IMR-90 (cell line): ENCODE results near the gene WRAP53. TPM values are rescaled to one million over a fixed set of nuclear protein-coding genes. Genes with fewer than 3 reads are reported as not detected.

ENCODE experiments used
- ATAC-seq: fragments of 200-7000 bp; cut with Tn5 transposase; 2 replicates; pipeline ENCODE4 v1.9.1; 2020; ENCODE audit warnings: low read depth, mild to moderate bottlenecking, moderate library complexity
- BruUV-seq: library from RNA; stranded (reverse); fragments of 400-500 nt; replicated peaks from 2 replicates; lab custom pipeline; 2021; lab: Mats Ljungman, UMichigan
- CTCF ChIA-PET: fragments of 300-600 bp; formaldehyde crosslinking; extraction: SDS; loops from one replicate; lab custom pipeline; 2021; ENCODE audit warnings: antibody characterized with exemption; lab: Yijun Ruan, JAX
- POLR2A ChIA-PET: fragments of 300-600 bp; sonication (Branson Sonifier 250); formaldehyde crosslinking; loops from one replicate; lab custom pipeline; 2022; ENCODE audit warnings: antibody characterized with exemption; ENCODE audit not compliant: unreplicated experiment; lab: Charles Lee
- DNase-seq: peaks from one replicate; pipeline ENCODE4 v3.0.0; 2013
- H2AFZ ChIP-seq: replicated peaks from 2 replicates; pipeline ENCODE3; 2013; ENCODE audit warnings: low read length, mild to moderate bottlenecking; ENCODE audit not compliant: poor library complexity
- H2AK5ac ChIP-seq: 2 replicates; pipeline ENCODE4 v1.6.1; 2013; ENCODE audit warnings: low read depth, low read length, inconsistent platforms
- H2AK9ac ChIP-seq: replicated peaks from 2 replicates; pipeline ENCODE3; 2013; ENCODE audit warnings: mild to moderate bottlenecking, low read depth, low read length, moderate library complexity; ENCODE audit not compliant: poor library complexity
- H2BK120ac ChIP-seq: 2 replicates; pipeline ENCODE4 v1.6.1; 2013; ENCODE audit warnings: low read depth, low read length, inconsistent platforms
- H2BK15ac ChIP-seq: 3 replicates; pipeline ENCODE4 v1.6.1; 2013; ENCODE audit warnings: low read depth, low read length, inconsistent platforms
- H2BK20ac ChIP-seq: 2 replicates; pipeline ENCODE4 v1.6.1; 2013; ENCODE audit warnings: low read depth, mild to moderate bottlenecking, inconsistent platforms, low read length, moderate library complexity
- H2BK5ac ChIP-seq: 2 replicates; pipeline ENCODE4 v1.6.1; 2013; ENCODE audit warnings: mild to moderate bottlenecking, low read depth, low read length, inconsistent platforms; ENCODE audit not compliant: poor library complexity, severe bottlenecking
- H3K14ac ChIP-seq: replicated peaks from 2 replicates; pipeline ENCODE4 v1.6.1; 2013; ENCODE audit warnings: low read depth, low read length, inconsistent platforms
- H3K18ac ChIP-seq: 2 replicates; pipeline ENCODE4 v1.6.1; 2013; ENCODE audit warnings: low read depth, low read length, control low read depth
- H3K23ac ChIP-seq: 2 replicates; pipeline ENCODE4 v1.6.1; 2013; ENCODE audit warnings: low read depth, low read length, inconsistent platforms
- H3K27ac ChIP-seq: 2 replicates; pipeline ENCODE4 v1.5.1; 2013; ENCODE audit warnings: mild to moderate bottlenecking, control low read depth, low read length; ENCODE audit not compliant: insufficient read depth
- H3K27me3 ChIP-seq: 2 replicates; pipeline ENCODE4 v1.6.1; 2013; ENCODE audit warnings: low read length; ENCODE audit not compliant: control insufficient read depth, insufficient read depth
- H3K36me3 ChIP-seq: 2 replicates; pipeline ENCODE4 v1.6.1; 2013; ENCODE audit warnings: low read length, mixed read lengths; ENCODE audit not compliant: control insufficient read depth, insufficient read depth
- H3K4ac ChIP-seq: 2 replicates; pipeline ENCODE4 v1.6.1; 2013; ENCODE audit warnings: low read depth, low read length, inconsistent platforms
- H3K4me1 ChIP-seq: 2 replicates; pipeline ENCODE4 v1.6.1; 2013; ENCODE audit warnings: low read length, mixed read lengths; ENCODE audit not compliant: control insufficient read depth, insufficient read depth
- H3K4me2 ChIP-seq: 2 replicates; pipeline ENCODE4 v1.6.1; 2013; ENCODE audit warnings: low read depth, mild to moderate bottlenecking, control low read depth, low read length, moderate library complexity
- H3K4me3 ChIP-seq: 2 replicates; pipeline ENCODE4 v1.5.1; 2013; ENCODE audit warnings: low read depth, mild to moderate bottlenecking, control low read depth, low read length, moderate library complexity; ENCODE audit not compliant: insufficient read depth
- H3K56ac ChIP-seq: 2 replicates; pipeline ENCODE4 v1.6.1; 2013; ENCODE audit warnings: low read length, inconsistent platforms; ENCODE audit not compliant: insufficient read depth; ENCODE audit errors: extremely low read depth
- H3K79me1 ChIP-seq, 2 experiments: 2 replicates each; pipeline ENCODE4 v1.6.1; 2013; ENCODE audit warnings: low read length in 2 of 2, inconsistent platforms in 1 of 2, low read depth in 1 of 2
- H3K9ac ChIP-seq: 2 replicates; pipeline ENCODE4 v1.6.1; 2013; ENCODE audit warnings: low read depth, low read length, control low read depth
- H3K9me1 ChIP-seq: 2 replicates; pipeline ENCODE4 v1.6.1; 2013; ENCODE audit warnings: low read length, inconsistent platforms; ENCODE audit not compliant: insufficient read depth
- H3K9me3 ChIP-seq: 2 replicates; pipeline ENCODE4 v1.6.1; 2013; ENCODE audit warnings: low read length; ENCODE audit not compliant: control insufficient read depth, insufficient read depth
- H4K20me1 ChIP-seq: 2 replicates; pipeline ENCODE4 v1.6.1; 2013; ENCODE audit warnings: low read length, inconsistent platforms; ENCODE audit not compliant: insufficient read depth
- H4K5ac ChIP-seq: 2 replicates; pipeline ENCODE4 v1.6.1; 2013; ENCODE audit warnings: mild to moderate bottlenecking, low read depth, low read length, control low read depth
- H4K8ac ChIP-seq, 2 experiments: 2 replicates each; pipeline ENCODE4 v1.6.1; 2013; ENCODE audit warnings: low read depth in 2 of 2, low read length in 2 of 2, control low read depth in 1 of 2, inconsistent platforms in 1 of 2
- H4K91ac ChIP-seq: 2 replicates; pipeline ENCODE4 v1.6.1; 2013; ENCODE audit warnings: low read depth, low read length, inconsistent platforms; ENCODE audit not compliant: insufficient read depth
- CHD1 ChIP-seq: IDR thresholded peaks from 2 replicates; pipeline ENCODE4 v1.6.1; 2012; ENCODE audit warnings: low read depth, low read length, improper control_type of control experiment
- CTCF ChIP-seq: conservative IDR thresholded peaks from 2 replicates; pipeline ENCODE4 v1.5.1; 2012; ENCODE audit warnings: mild to moderate bottlenecking, low read depth, low read length, improper control_type of control experiment
- FOS ChIP-seq: fragments of 150-350 bp; IDR thresholded peaks from 2 replicates; pipeline ENCODE4 v1.6.1; 2016; ENCODE audit warnings: low read depth, low read length
- MAFK ChIP-seq: IDR thresholded peaks from 2 replicates; pipeline ENCODE4 v1.6.1; 2012; ENCODE audit warnings: low read depth, low read length, improper control_type of control experiment
- MAZ ChIP-seq: IDR thresholded peaks from 2 replicates; pipeline ENCODE4 v1.6.1; 2012; ENCODE audit warnings: low read depth, mild to moderate bottlenecking, low read length, improper control_type of control experiment, moderate library complexity, borderline replicate concordance
- RAD21 ChIP-seq: IDR thresholded peaks from 2 replicates; pipeline ENCODE4 v1.6.1; 2012; ENCODE audit warnings: low read length, improper control_type of control experiment
- WGBS, 2 experiments: methylation state at CpG; one replicate each; pipeline versions ENCODE4 v1.1.5 to v1.1.7; 2013; ENCODE audit warnings: missing lambda C conversion rate in 2 of 2; ENCODE audit not compliant: insufficient read length in 1 of 2; ENCODE audit errors: extremely low coverage in 2 of 2; 5-methylcytosine and 5-hydroxymethylcytosine counted together
- dilution Hi-C: fragments of 300-500 bp; cut with HindIII; formaldehyde crosslinking; loops from one replicate; pipeline ENCODE4 v1.14.3; 2018; ENCODE audit warnings: low sequenced_read_pairs; ENCODE audit not compliant: unreplicated experiment
- in situ Hi-C: fragments of 300-500 bp; cut with MboI; formaldehyde crosslinking; loops from 3 replicates; pipeline ENCODE4 v1.14.3; 2019; ENCODE audit warnings: low sequenced_read_pairs, inconsistent platforms, mixed read lengths
- intact Hi-C: fragments of 100-400 bp; cut with micrococcal nuclease; formaldehyde crosslinking; loops from 2 replicates; pipeline ENCODE4 v1.10.0; 2022
- polyA plus RNA-seq, 3 experiments: library from polyadenylated mRNA; depleted of rRNA; stranded (reverse); fragments of >200 nt; gene quantifications; 2 replicates each; pipeline ENCODE4 v1.2.3, GENCODE V29; 2012; ENCODE audit warnings: low replicate concordance in 1 of 3
- total RNA-seq: library from RNA; depleted of rRNA; stranded (reverse); fragments of >200 nt; gene quantifications from 2 replicates; pipeline ENCODE4 v1.2.3, GENCODE V29; 2012
- TF ChIP-seq, protein P1 (sequence below): fragments of 150-350 bp; IDR thresholded peaks from 2 replicates; pipeline ENCODE4 v1.6.1; 2016; ENCODE audit warnings: low read depth, mild to moderate bottlenecking, low read length, moderate library complexity, borderline replicate concordance

WRAP53 gene
- total and polyA plus RNA-seq, 2 of the 4 experiments (the other 2 are of a cell fraction): 6.6 to 9.5 TPM

GRCh38 chr17:7705269-7706255, 17.3 kb downstream of the WRAP53 start:
- Histone ChIP-seq H3K4me3 (peak overlapping the region; percentile 36), H2BK120ac (no peak overlapping the region), H4K20me1 (no peaks in the 10 kb centered on the region), H2AFZ (peak overlapping the region; percentile 43), H3K27ac (no peak overlapping the region), H2AK5ac (no peak overlapping the region), H3K14ac (no peak overlapping the region), H4K8ac (no peak overlapping the region), H3K23ac (no peak overlapping the region; the same call in 1 of the 2 replicates), H3K18ac (no peak overlapping the region), H3K4me2 (peak overlapping the region; percentile 80; the same call in 1 of the 2 replicates), H3K4me1 (peaks cover 3% of the 10 kb centered on the region; the same call in 1 of the 2 replicates), H3K4ac (no peak overlapping the region), H3K79me1 (no peaks in the 10 kb centered on the region), H3K36me3 (peaks cover 8% of the 10 kb centered on the region), H4K5ac (no peak overlapping the region), H3K9ac (no peak overlapping the region), H2BK15ac (no peak overlapping the region), H2BK20ac (no peak overlapping the region), H3K9me1 (no peaks in the 10 kb centered on the region), H2AK9ac (peak overlapping the region; percentile 78), H4K91ac (no peak overlapping the region), H3K56ac (no peak overlapping the region), H2BK5ac (no peak overlapping the region), H3K9me3 (no peaks in the 10 kb centered on the region), H3K27me3 (peaks cover 41% of the 10 kb centered on the region)
- ATAC-seq (peak; percentile 31), DNase-seq (no peak)
- CTCF ChIA-PET: interaction anchor here (0.6 to 2.3 kb wide), 2 partner anchors 18 to 62 kb away, joined by 4 to 7 read pairs; partner anchors contain the start of gene TP53
- in situ Hi-C loops: no loop called here
- WGBS, 2 experiments: 10% methylated on average over 8 of the region's 50 CpGs; no CpG with 5 or more reads in 1 of the 2 experiments
- POLR2A ChIA-PET: no interaction called here
- dilution Hi-C loops: no loop called here
- intact Hi-C loops: no loop called here
- TF ChIP-seq RAD21 (no peak), MAZ (no peak), MAFK (no peak), CHD1 (no peak), FOS (no peak), CTCF (no peak)
- TF ChIP-seq, protein P1, sequence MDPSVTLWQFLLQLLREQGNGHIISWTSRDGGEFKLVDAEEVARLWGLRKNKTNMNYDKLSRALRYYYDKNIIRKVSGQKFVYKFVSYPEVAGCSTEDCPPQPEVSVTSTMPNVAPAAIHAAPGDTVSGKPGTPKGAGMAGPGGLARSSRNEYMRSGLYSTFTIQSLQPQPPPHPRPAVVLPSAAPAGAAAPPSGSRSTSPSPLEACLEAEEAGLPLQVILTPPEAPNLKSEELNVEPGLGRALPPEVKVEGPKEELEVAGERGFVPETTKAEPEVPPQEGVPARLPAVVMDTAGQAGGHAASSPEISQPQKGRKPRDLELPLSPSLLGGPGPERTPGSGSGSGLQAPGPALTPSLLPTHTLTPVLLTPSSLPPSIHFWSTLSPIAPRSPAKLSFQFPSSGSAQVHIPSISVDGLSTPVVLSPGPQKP: no peak
- BruUV-seq: no TSS peak
